ENCODE measurements around the gene LGALS3BP. TPM values are rescaled to one million over a fixed set of nuclear protein-coding genes. Genes with fewer than 3 reads are reported as not detected.

Gene LGALS3BP
- total and polyA plus RNA-seq, 2 of the 4 experiments (the other 2 are of a cell fraction) = 33.7 to 273 TPM

GRCh38 chr17:79008666-79009387 lies 29.1 kb upstream of the LGALS3BP start (continued):
- no peak for TF ChIP-seq MXI1 (IDR thresholded peaks at IDR 0.05; ENCODE audit: borderline replicate concordance, low read depth, low read length)
- TF ChIP-seq RFX5 (IDR thresholded peaks at IDR 0.05; ENCODE audit: low read depth, low read length) = no peak

DNA sequence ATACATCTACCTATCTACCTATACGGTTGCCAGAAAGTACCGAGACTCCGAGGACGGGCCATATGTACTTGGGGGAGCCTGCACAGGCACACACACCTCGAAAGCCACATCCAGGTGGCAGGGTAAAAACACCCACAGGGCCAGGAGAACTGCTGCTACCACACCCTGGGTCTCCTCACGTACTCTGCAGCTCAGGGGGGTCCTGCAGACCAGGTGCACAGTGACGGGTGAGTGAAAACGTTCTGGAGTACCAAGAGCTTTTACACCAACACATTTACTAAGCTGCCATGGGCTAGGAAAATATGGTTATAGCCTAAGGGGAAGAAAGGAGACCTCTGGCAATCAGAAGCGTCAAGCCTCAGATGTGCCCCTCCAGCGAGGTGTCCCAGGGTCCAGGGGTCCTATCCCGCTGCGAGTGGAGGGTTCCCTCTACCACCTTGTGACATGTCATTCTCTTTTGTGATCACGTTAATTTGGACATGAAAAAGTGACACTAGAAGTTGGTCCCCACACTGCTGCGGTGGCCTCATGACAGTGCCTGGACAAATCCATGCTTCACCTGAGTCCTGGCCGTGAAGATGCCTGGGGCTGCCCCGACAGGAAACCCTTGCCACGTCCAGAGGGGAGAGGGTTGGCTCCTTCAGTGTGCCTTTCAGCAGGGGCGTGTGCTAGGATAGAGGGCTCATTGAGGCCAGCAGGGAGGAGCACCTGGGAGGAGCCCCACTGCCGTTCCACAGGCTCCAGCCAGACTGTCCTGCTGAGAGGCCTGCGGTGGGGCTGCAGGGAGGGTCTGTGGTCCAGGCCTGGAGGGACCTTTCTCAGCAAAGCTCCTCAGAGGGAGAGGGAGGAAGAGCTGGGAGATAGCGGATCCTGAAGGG lies 28.0 kb upstream of the LGALS3BP start:
- ATAC-seq (ENCODE audit: low read depth) = no peak
- dilution Hi-C loops (cut with HindIII; ENCODE audit: low sequenced_read_pairs, unreplicated experiment) (no loop called here), intact Hi-C loops (cut with micrococcal nuclease) (no loop called here), in situ Hi-C loops (cut with MboI; ENCODE audit: low sequenced_read_pairs) (no loop called here)
- WGBS, 2 experiments (ENCODE audit: extremely low coverage in 2 of 2, insufficient read length in 1 of 2) = 93% methylated on average over 7 of the region's 21 CpGs; no CpG with 5 or more reads in 1 of the 2 experiments
- Histone ChIP-seq H3K9me1 (ENCODE audit: insufficient read depth, low read length) (peaks cover 21% of the 10 kb centered on the region), H3K4me3 (ENCODE audit: insufficient read depth, low read depth, low read length) (no peak overlapping the region), H3K56ac (ENCODE audit: extremely low read depth, insufficient read depth, low read length) (no peak overlapping the region), H3K9ac (ENCODE audit: low read depth, low read length) (no peak overlapping the region), H3K4me1 (ENCODE audit: control insufficient read depth, insufficient read depth, low read length) (peaks cover 16% of the 10 kb centered on the region), H4K20me1 (ENCODE audit: insufficient read depth, low read length) (peaks cover 47% of the 10 kb centered on the region), H3K23ac (ENCODE audit: low read depth, low read length) (no peak overlapping the region), H2BK120ac (ENCODE audit: low read depth, low read length) (no peak overlapping the region), H2AK5ac (ENCODE audit: low read depth, low read length) (no peak overlapping the region), H3K27ac (ENCODE audit: insufficient read depth, low read length) (no peak overlapping the region), H3K27me3 (ENCODE audit: control insufficient read depth, insufficient read depth, low read length) (no peaks in the 10 kb centered on the region), H4K91ac (ENCODE audit: insufficient read depth, low read depth, low read length) (no peak overlapping the region), H3K4ac (ENCODE audit: low read depth, low read length) (no peak overlapping the region), H2BK20ac (ENCODE audit: low read depth, low read length) (no peak overlapping the region), H2AK9ac (replicated peaks; ENCODE audit: low read depth, low read length, poor library complexity) (peak overlapping the region; percentile 74), H3K79me1 (ENCODE audit: low read depth in 1 of 2, low read length in 2 of 2) (peaks cover 15 to 60% of the 10 kb centered on the region in 2 experiments), H2BK5ac (ENCODE audit: low read depth, low read length, poor library complexity, severe bottlenecking) (no peak overlapping the region), H3K18ac (ENCODE audit: low read depth, low read length) (no peak overlapping the region), H4K8ac (ENCODE audit: low read depth in 2 of 2, low read length in 2 of 2) (no peak overlapping the region), H3K4me2 (ENCODE audit: low read depth, low read length) (peak overlapping the region; percentile 87), H2BK15ac (ENCODE audit: low read depth, low read length) (no peak overlapping the region), H4K5ac (ENCODE audit: low read depth, low read length) (no peak overlapping the region), H3K9me3 (ENCODE audit: control insufficient read depth, insufficient read depth, low read length) (no peaks in the 10 kb centered on the region), H2AFZ (replicated peaks; ENCODE audit: low read length, poor library complexity) (no peak overlapping the region), H3K36me3 (ENCODE audit: control insufficient read depth, insufficient read depth, low read length) (peaks cover 10% of the 10 kb centered on the region), H3K14ac (replicated peaks; ENCODE audit: low read depth, low read length) (no peak overlapping the region)
- ChIA-PET CTCF (interaction anchor here (0.9 kb wide), 1 partner anchor 29 kb away, joined by 4 read pairs; no protein-coding TSS in a partner anchor), POLR2A (ENCODE audit: unreplicated experiment) (no interaction called here)
- no peak for DNase-seq
- TF ChIP-seq MAZ (IDR thresholded peaks at IDR 0.05; ENCODE audit: borderline replicate concordance, low read depth, low read length) (no peak), NFE2L2 (IDR thresholded peaks at IDR 0.05; ENCODE audit: low read depth, low read length) (no peak), RAD21 (IDR thresholded peaks at IDR 0.05; ENCODE audit: low read length) (no peak)
- TF ChIP-seq, protein P1, sequence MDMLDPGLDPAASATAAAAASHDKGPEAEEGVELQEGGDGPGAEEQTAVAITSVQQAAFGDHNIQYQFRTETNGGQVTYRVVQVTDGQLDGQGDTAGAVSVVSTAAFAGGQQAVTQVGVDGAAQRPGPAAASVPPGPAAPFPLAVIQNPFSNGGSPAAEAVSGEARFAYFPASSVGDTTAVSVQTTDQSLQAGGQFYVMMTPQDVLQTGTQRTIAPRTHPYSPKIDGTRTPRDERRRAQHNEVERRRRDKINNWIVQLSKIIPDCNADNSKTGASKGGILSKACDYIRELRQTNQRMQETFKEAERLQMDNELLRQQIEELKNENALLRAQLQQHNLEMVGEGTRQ (IDR thresholded peaks at IDR 0.05; ENCODE audit: low read depth, low read length) = no peak
- BruUV-seq (replicated peaks) = no TSS peak
